Kidney (tissue), 14 donors: ENCODE measurements around the gene PTPRK. TPM values are rescaled to one million over a fixed set of nuclear protein-coding genes. Genes with fewer than 3 reads are reported as not detected.

ENCODE experiments used
- DNase-seq, 5 donors: peaks; one replicate each; pipeline ENCODE4 v3.0.0-alpha.2; 2013 to 2020
- FAIRE-seq: peaks from 2 replicates; lab custom pipeline; 2012; peaks lifted over from hg19 to GRCh38; lab: Jason Lieb, UNC
- H3K27ac ChIP-seq, 2 donors: one replicate each; pipeline ENCODE4 v1.7.0; 2013; ENCODE audit warnings: low read depth in 2 of 2, low read length in 2 of 2, inconsistent platforms in 1 of 2
- H3K27me3 ChIP-seq: one replicate; pipeline ENCODE4 v1.7.1; 2013; ENCODE audit warnings: low read length, inconsistent platforms; ENCODE audit not compliant: control insufficient read depth, insufficient read depth
- H3K36me3 ChIP-seq, 3 donors: one replicate each; pipeline versions ENCODE4 v1.7.0 to v1.7.1; 2013; ENCODE audit warnings: low read length in 3 of 3, control low read depth in 1 of 3, inconsistent platforms in 1 of 3; ENCODE audit not compliant: insufficient read depth in 3 of 3, control insufficient read depth in 2 of 3
- H3K4me1 ChIP-seq, 3 donors: one replicate each; pipeline versions ENCODE4 v1.7.0 to v1.7.1; 2013; ENCODE audit warnings: low read length in 3 of 3, inconsistent platforms in 1 of 3, low read depth in 1 of 3; ENCODE audit not compliant: control insufficient read depth in 2 of 3, insufficient read depth in 2 of 3
- H3K4me3 ChIP-seq, 3 donors: one replicate each; pipeline versions ENCODE4 v1.7.0 to v1.8.1; 2013; ENCODE audit warnings: low read length in 3 of 3, control low read depth in 1 of 3, inconsistent platforms in 1 of 3
- H3K9ac ChIP-seq, 3 donors: one replicate each; pipeline versions ENCODE4 v1.7.0 to v1.7.1; 2013; ENCODE audit warnings: low read length in 3 of 3, control low read depth in 1 of 3, inconsistent platforms in 1 of 3
- H3K9me3 ChIP-seq, 3 donors: one replicate each; pipeline versions ENCODE4 v1.7.0 to v1.7.1; 2013; ENCODE audit warnings: low read length in 3 of 3, control low read depth in 1 of 3, inconsistent platforms in 1 of 3; ENCODE audit not compliant: control insufficient read depth in 2 of 3, insufficient read depth in 1 of 3
- intact Hi-C: fragments of 100-400 bp; cut with DNase I; formaldehyde crosslinking; loops from one replicate; pipeline ENCODE4 v1.11.1; 2022
- polyA plus RNA-seq: library from polyadenylated mRNA; stranded (reverse); fragments of 350-450 nt; fragmentation: Illumina TruSeq; extraction: RNeasy Lipid Tissue Mini Kit (QIAGEN cat#74804); gene quantifications from one replicate; pipeline ENCODE4 v1.2.3, GENCODE V29; 2014; ENCODE audit warnings: low read depth, low replicate concordance; ENCODE audit not compliant: insufficient read depth
- total RNA-seq: library from RNA; stranded (reverse); fragmentation: NEBNext Ultra II Directional; extraction: Animal tissue kit (Norgen Biotek cat#: 25700); gene quantifications from one replicate; pipeline ENCODE4 v1.2.1, GENCODE V29; 2021
- TF ChIP-seq, protein P1 (sequence below): IDR thresholded peaks from 3 replicates; pipeline ENCODE4 v1.5.1; 2012; ENCODE audit warnings: mild to moderate bottlenecking, moderate library complexity, borderline replicate concordance; ENCODE audit not compliant: insufficient read depth; ENCODE audit errors: extremely low read depth
- donor health status: control.
- donor health status: control.
- donor health status: control.
- donor health status: control.
- donor health status: control.
- donor health status: DM: yes; HTN: yes; CAD: no.
- donor health status: Normal renal cell carcinoma (clear cell type).

PTPRK gene
- total and polyA plus RNA-seq, 2 donors from 2014 or later: 9.2 to 72.8 TPM

- intact Hi-C loops: no loop called here
- TF ChIP-seq, protein P1, sequence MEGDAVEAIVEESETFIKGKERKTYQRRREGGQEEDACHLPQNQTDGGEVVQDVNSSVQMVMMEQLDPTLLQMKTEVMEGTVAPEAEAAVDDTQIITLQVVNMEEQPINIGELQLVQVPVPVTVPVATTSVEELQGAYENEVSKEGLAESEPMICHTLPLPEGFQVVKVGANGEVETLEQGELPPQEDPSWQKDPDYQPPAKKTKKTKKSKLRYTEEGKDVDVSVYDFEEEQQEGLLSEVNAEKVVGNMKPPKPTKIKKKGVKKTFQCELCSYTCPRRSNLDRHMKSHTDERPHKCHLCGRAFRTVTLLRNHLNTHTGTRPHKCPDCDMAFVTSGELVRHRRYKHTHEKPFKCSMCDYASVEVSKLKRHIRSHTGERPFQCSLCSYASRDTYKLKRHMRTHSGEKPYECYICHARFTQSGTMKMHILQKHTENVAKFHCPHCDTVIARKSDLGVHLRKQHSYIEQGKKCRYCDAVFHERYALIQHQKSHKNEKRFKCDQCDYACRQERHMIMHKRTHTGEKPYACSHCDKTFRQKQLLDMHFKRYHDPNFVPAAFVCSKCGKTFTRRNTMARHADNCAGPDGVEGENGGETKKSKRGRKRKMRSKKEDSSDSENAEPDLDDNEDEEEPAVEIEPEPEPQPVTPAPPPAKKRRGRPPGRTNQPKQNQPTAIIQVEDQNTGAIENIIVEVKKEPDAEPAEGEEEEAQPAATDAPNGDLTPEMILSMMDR: no peak
- Histone ChIP-seq H3K9ac (no peak overlapping the region), H3K4me1 (no peaks in the 10 kb centered on the region), H3K4me3 (no peak overlapping the region), H3K36me3 (no peaks in the 10 kb centered on the region), H3K9me3 (no peaks in the 10 kb centered on the region), H3K27me3 (no peaks in the 10 kb centered on the region), H3K27ac (no peak overlapping the region)
- FAIRE-seq (no peak), DNase-seq (no peak)
These were observed 169.2 kb downstream of the PTPRK start for GRCh38 chr6:128351255-128351514.

DNA sequence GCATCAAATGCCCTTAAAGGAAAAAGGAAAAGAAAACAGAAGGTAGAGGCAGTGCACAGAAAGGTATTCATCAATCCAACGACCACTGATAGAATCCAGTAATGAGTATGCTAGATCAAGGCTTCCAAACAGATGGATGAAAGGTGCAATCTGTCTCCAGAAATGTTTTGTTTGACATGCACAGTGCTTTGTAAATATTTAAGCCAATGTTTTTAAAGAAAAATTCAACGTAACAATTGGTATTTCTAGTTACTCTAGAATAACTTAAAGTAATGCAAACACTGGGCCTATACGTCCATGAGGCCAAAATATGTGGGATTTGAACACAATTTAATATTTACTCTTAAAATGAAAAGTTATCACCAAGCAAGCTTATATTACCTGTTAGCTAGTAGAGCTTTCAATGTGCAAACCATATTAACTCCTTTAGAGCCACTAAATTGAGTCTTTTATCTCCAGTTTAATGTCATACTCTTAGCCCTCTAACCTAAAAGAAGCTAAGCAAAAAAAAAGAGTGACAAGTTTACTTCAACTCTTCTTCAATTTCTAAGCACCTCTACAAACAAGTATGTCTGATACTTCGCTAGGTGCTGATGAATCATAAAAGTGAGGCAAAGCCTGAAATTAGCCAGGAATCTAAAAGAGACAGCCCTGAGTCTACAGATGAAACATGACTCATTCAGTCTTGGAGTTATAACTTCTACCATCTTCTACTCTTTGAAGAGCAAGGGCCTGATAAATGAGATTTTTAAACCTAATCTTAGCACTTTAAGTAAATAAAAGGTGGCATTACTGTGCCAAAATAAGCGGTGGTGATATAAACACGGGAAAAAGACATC is 169.8 kb downstream of the PTPRK start:
- no peaks in the 10 kb centered on the region for H3K27me3 ChIP-seq
- no peaks in the 10 kb centered on the region for H3K9me3 ChIP-seq
- H3K36me3 ChIP-seq: no peaks in the 10 kb centered on the region
- intact Hi-C loops: no loop called here
- H3K9ac ChIP-seq: no peak overlapping the region
- no peak for FAIRE-seq
- no peaks in the 10 kb centered on the region for H3K4me1 ChIP-seq
- no peak overlapping the region for H3K4me3 ChIP-seq
- DNase-seq: no peak
- TF ChIP-seq, protein P1: no peak
- H3K27ac ChIP-seq: no peak overlapping the region

DNA sequence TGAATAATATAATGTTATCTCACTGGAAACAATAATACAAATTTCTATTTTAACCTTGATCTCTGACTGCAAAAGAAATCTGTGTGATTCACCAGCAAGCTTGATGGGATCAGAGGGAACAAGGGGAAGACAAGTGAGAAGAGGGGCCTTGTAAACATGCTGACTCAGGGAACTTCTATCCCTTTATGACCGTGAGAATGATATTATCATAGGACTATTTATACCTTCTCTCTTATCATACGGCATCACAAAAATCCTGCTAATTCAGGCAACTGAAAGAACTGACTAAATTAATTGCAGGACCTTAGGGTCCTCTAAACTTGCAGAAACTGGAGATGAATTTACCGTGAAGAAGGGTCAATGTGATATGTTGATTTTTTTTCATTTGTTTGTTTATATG is 173.3 kb downstream of the PTPRK start:
- Histone ChIP-seq H3K9ac (no peak overlapping the region), H3K27ac (no peak overlapping the region), H3K36me3 (no peaks in the 10 kb centered on the region), H3K9me3 (no peaks in the 10 kb centered on the region), H3K4me1 (no peaks in the 10 kb centered on the region), H3K27me3 (no peaks in the 10 kb centered on the region), H3K4me3 (no peak overlapping the region)
- FAIRE-seq (no peak), DNase-seq (no peak)
- TF ChIP-seq, protein P1: no peak
- intact Hi-C loops: no loop called here
